ENCODE results near the gene NIN. TPM values are rescaled to one million over a fixed set of nuclear protein-coding genes. Genes with fewer than 3 reads are reported as not detected.

NIN gene
- polyA plus RNA-seq (34.1 and 47.6 TPM in 2 replicates), polyA minus RNA-seq (57.9 and 63.6 TPM in 2 replicates)

- H3K9ac ChIP-seq (ENCODE audit: low read length): peak within 1 kb of the TSS; percentile 91
- H3K27me3 ChIP-seq (ENCODE audit: insufficient read depth, low read depth, low read length): no peaks in the 10 kb centered on the region
- TF ChIP-seq RAD21 (conservative IDR thresholded peaks at IDR 0.05) (no peak), MXI1 (conservative IDR thresholded peaks at IDR 0.05; ENCODE audit: poor library complexity, severe bottlenecking) (peak; percentile 37), POLR2AphosphoS5 (IDR thresholded peaks at IDR 0.05) (peak; percentile 12)
Observed at GRCh38 chr14:50830932-50831725, at the start of gene NIN. Gene NIN (minus strand): TSS chr14:50831162. CDS start chr14:50822056, 9,106 bp downstream.

DNA sequence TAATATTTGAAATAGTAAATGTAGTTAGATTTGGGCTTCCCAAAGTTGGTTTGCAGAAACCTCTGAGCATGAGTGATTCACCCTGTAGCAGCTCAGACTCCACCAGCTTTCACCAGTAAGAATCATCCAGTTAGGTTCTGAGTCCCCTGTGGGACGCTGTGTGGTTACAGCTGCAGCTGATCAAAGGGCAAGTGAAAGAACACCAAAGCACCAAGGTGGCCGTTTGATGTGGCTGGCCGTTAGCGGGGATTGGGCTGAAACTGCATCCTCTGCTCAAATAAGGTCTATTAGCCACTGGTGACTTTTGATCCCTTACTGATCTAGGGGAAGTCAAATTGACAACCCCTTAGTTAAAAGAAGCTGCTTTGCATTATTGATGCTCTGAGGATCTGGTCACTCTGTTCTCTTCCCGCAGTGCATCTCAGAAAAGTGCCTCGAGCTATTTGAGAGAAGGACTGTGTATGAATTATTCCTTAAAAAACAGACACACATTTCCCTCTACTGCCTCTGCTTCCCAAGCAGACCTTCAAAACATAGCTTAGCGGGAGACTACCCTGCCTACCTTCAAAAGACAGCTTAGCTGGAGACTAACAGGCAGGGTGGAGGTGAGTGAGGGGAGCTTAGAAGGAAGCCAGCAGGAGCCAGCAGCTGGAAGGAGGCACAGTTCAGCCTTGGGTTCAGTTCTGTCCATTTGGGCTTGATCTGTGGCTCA, 44.6 kb upstream of the NIN start:
- H4K20me1 ChIP-seq (ENCODE audit: insufficient read depth): no peaks in the 10 kb centered on the region
- no peaks in the 10 kb centered on the region for H3K79me2 ChIP-seq (replicated peaks; ENCODE audit: insufficient read depth, low read length)
- H3K36me3 ChIP-seq (ENCODE audit: insufficient read depth, low read length): no peaks in the 10 kb centered on the region
- H3K9me2 ChIP-seq (ENCODE audit: insufficient read depth, low read length): no peaks in the 10 kb centered on the region
- no peak overlapping the region for H3K27ac ChIP-seq (ENCODE audit: low read length)
- H3F3A ChIP-seq (ENCODE audit: insufficient read depth, low read length, poor library complexity, severe bottlenecking): no peaks in the 10 kb centered on the region
- H3K9ac ChIP-seq (ENCODE audit: low read length): no peak overlapping the region
- H3K4me2 ChIP-seq (ENCODE audit: low read length): no peak overlapping the region
- H3K9me3 ChIP-seq (ENCODE audit: low read length): no peaks in the 10 kb centered on the region
- no peak for TF ChIP-seq RAD21 (conservative IDR thresholded peaks at IDR 0.05)
- no peak for TF ChIP-seq EZH2 (IDR thresholded peaks at IDR 0.05; ENCODE audit: borderline replicate concordance, insufficient read depth, low read length, poor library complexity, severe bottlenecking)
- no peak for TF ChIP-seq TAF1 (IDR thresholded peaks at IDR 0.05; ENCODE audit: low read depth)
- no peak for TF ChIP-seq POLR2AphosphoS5 (IDR thresholded peaks at IDR 0.05)
- TF ChIP-seq MXI1 (conservative IDR thresholded peaks at IDR 0.05; ENCODE audit: poor library complexity, severe bottlenecking): no peak
- no peak for TF ChIP-seq SMC3 (conservative IDR thresholded peaks at IDR 0.05; ENCODE audit: poor library complexity)
- no peak for TF ChIP-seq EP300 (conservative IDR thresholded peaks at IDR 0.05; ENCODE audit: poor library complexity, severe bottlenecking)
- TF ChIP-seq, protein P1, sequence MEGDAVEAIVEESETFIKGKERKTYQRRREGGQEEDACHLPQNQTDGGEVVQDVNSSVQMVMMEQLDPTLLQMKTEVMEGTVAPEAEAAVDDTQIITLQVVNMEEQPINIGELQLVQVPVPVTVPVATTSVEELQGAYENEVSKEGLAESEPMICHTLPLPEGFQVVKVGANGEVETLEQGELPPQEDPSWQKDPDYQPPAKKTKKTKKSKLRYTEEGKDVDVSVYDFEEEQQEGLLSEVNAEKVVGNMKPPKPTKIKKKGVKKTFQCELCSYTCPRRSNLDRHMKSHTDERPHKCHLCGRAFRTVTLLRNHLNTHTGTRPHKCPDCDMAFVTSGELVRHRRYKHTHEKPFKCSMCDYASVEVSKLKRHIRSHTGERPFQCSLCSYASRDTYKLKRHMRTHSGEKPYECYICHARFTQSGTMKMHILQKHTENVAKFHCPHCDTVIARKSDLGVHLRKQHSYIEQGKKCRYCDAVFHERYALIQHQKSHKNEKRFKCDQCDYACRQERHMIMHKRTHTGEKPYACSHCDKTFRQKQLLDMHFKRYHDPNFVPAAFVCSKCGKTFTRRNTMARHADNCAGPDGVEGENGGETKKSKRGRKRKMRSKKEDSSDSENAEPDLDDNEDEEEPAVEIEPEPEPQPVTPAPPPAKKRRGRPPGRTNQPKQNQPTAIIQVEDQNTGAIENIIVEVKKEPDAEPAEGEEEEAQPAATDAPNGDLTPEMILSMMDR (IDR thresholded peaks at IDR 0.05; ENCODE audit: poor library complexity, severe bottlenecking): no peak
- TF ChIP-seq, protein P2, sequence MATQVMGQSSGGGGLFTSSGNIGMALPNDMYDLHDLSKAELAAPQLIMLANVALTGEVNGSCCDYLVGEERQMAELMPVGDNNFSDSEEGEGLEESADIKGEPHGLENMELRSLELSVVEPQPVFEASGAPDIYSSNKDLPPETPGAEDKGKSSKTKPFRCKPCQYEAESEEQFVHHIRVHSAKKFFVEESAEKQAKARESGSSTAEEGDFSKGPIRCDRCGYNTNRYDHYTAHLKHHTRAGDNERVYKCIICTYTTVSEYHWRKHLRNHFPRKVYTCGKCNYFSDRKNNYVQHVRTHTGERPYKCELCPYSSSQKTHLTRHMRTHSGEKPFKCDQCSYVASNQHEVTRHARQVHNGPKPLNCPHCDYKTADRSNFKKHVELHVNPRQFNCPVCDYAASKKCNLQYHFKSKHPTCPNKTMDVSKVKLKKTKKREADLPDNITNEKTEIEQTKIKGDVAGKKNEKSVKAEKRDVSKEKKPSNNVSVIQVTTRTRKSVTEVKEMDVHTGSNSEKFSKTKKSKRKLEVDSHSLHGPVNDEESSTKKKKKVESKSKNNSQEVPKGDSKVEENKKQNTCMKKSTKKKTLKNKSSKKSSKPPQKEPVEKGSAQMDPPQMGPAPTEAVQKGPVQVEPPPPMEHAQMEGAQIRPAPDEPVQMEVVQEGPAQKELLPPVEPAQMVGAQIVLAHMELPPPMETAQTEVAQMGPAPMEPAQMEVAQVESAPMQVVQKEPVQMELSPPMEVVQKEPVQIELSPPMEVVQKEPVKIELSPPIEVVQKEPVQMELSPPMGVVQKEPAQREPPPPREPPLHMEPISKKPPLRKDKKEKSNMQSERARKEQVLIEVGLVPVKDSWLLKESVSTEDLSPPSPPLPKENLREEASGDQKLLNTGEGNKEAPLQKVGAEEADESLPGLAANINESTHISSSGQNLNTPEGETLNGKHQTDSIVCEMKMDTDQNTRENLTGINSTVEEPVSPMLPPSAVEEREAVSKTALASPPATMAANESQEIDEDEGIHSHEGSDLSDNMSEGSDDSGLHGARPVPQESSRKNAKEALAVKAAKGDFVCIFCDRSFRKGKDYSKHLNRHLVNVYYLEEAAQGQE (IDR thresholded peaks at IDR 0.05; ENCODE audit: borderline replicate concordance): no peak
- peaks cover 24% of the 10 kb centered on the region for H3K27me3 ChIP-seq (ENCODE audit: insufficient read depth, low read depth, low read length)
- H3K4me3 ChIP-seq (ENCODE audit: low read length): no peak overlapping the region
- H2AFZ ChIP-seq (ENCODE audit: low read depth, low read length): no peak overlapping the region

More at GRCh38 chr14:50830932-50831725, at the start of gene NIN:
- Histone ChIP-seq H3K36me3 (ENCODE audit: insufficient read depth, low read length) (no peaks in the 10 kb centered on the region), H3F3A (ENCODE audit: insufficient read depth, low read length, poor library complexity, severe bottlenecking) (peaks cover 14% of the 10 kb centered on the region), H3K9me2 (ENCODE audit: insufficient read depth, low read length) (no peaks in the 10 kb centered on the region), H2AFZ (ENCODE audit: low read depth, low read length) (peak within 1 kb of the TSS; percentile 62), H3K27ac (ENCODE audit: low read length) (peak within 1 kb of the TSS; percentile 87), H3K79me2 (replicated peaks; ENCODE audit: insufficient read depth, low read length) (peaks cover 23% of the 10 kb centered on the region), H4K20me1 (ENCODE audit: insufficient read depth) (no peaks in the 10 kb centered on the region), H3K4me2 (ENCODE audit: low read length) (peak within 1 kb of the TSS; percentile 79), H3K4me3 (ENCODE audit: low read length) (peak within 1 kb of the TSS; percentile 91), H3K9me3 (ENCODE audit: low read length) (no peaks in the 10 kb centered on the region)
